Measurements from ENCODE around the gene TMEM50B.

TMEM50B gene

GRCh38 chr21:33424214-33424613, 55.6 kb downstream of the TMEM50B start:
- no peak for DNase-seq
- Histone ChIP-seq H3K36me3 (peaks cover 86% of the 10 kb centered on the region), H3K27ac (no peak overlapping the region), H3K9me3 (ENCODE audit: severe bottlenecking) (no peaks in the 10 kb centered on the region), H3K27me3 (ENCODE audit: insufficient read depth, low read depth, severe bottlenecking) (no peaks in the 10 kb centered on the region), H3K4me3 (ENCODE audit: low read depth, low read length) (no peak overlapping the region)
- TF ChIP-seq, protein P1, sequence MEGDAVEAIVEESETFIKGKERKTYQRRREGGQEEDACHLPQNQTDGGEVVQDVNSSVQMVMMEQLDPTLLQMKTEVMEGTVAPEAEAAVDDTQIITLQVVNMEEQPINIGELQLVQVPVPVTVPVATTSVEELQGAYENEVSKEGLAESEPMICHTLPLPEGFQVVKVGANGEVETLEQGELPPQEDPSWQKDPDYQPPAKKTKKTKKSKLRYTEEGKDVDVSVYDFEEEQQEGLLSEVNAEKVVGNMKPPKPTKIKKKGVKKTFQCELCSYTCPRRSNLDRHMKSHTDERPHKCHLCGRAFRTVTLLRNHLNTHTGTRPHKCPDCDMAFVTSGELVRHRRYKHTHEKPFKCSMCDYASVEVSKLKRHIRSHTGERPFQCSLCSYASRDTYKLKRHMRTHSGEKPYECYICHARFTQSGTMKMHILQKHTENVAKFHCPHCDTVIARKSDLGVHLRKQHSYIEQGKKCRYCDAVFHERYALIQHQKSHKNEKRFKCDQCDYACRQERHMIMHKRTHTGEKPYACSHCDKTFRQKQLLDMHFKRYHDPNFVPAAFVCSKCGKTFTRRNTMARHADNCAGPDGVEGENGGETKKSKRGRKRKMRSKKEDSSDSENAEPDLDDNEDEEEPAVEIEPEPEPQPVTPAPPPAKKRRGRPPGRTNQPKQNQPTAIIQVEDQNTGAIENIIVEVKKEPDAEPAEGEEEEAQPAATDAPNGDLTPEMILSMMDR (IDR thresholded peaks at IDR 0.05; ENCODE audit: low read depth, low read length), result no peak

GRCh38 chr21:33421713-33422393, 57.9 kb downstream of the TMEM50B start:
- DNase-seq, result no peak
- peaks cover 90% of the 10 kb centered on the region for H3K36me3 ChIP-seq
- TF ChIP-seq, protein P1 (IDR thresholded peaks at IDR 0.05; ENCODE audit: low read depth, low read length), result no peak

GRCh38 chr21:33419538-33420123, 60.1 kb downstream of the TMEM50B start:
- Histone ChIP-seq H3K27ac (no peak overlapping the region), H3K9me3 (ENCODE audit: severe bottlenecking) (no peaks in the 10 kb centered on the region), H3K4me3 (ENCODE audit: low read depth, low read length) (no peak overlapping the region), H3K36me3 (peaks cover 89% of the 10 kb centered on the region), H3K27me3 (ENCODE audit: insufficient read depth, low read depth, severe bottlenecking) (no peaks in the 10 kb centered on the region)
- TF ChIP-seq, protein P1 (IDR thresholded peaks at IDR 0.05; ENCODE audit: low read depth, low read length), result no peak
- DNase-seq, result no peak

More at GRCh38 chr21:33421713-33422393, 57.9 kb downstream of the TMEM50B start:
- Histone ChIP-seq H3K4me3 (ENCODE audit: low read depth, low read length) (no peak overlapping the region), H3K27me3 (ENCODE audit: insufficient read depth, low read depth, severe bottlenecking) (no peaks in the 10 kb centered on the region), H3K9me3 (ENCODE audit: severe bottlenecking) (no peaks in the 10 kb centered on the region), H3K27ac (no peak overlapping the region)

- no peaks in the 10 kb centered on the region for H3K27me3 ChIP-seq (ENCODE audit: insufficient read depth, low read depth, severe bottlenecking)
- no peaks in the 10 kb centered on the region for H3K9me3 ChIP-seq (ENCODE audit: severe bottlenecking)
- H3K27ac ChIP-seq, result no peak overlapping the region
- TF ChIP-seq, protein P1 (IDR thresholded peaks at IDR 0.05; ENCODE audit: low read depth, low read length), result no peak
- no peak overlapping the region for H3K4me3 ChIP-seq (ENCODE audit: low read depth, low read length)
- DNase-seq, result no peak
- peaks cover 82% of the 10 kb centered on the region for H3K36me3 ChIP-seq
Observed at GRCh38 chr21:33418691-33419090, 61.1 kb downstream of the TMEM50B start.

GRCh38 chr21:33414926-33415325, 64.8 kb downstream of the TMEM50B start:
- Histone ChIP-seq H3K27ac (no peak overlapping the region), H3K27me3 (ENCODE audit: insufficient read depth, low read depth, severe bottlenecking) (no peaks in the 10 kb centered on the region), H3K4me3 (ENCODE audit: low read depth, low read length) (no peak overlapping the region), H3K36me3 (peaks cover 79% of the 10 kb centered on the region), H3K9me3 (ENCODE audit: severe bottlenecking) (no peaks in the 10 kb centered on the region)
- DNase-seq, result no peak
- TF ChIP-seq, protein P1 (IDR thresholded peaks at IDR 0.05; ENCODE audit: low read depth, low read length), result no peak
